Fibroblast of peridontal ligament (primary cell): Measurements from ENCODE around the gene CIDEB.

Source experiments
- DNase-seq: peaks from one replicate; pipeline ENCODE4 v3.0.0-alpha.2; 2010; ENCODE audit errors: extremely low read depth

Gene CIDEB

GRCh38 chr14:24269910-24270536 is 37.8 kb downstream of the CIDEB start:
- no peak for DNase-seq

GRCh38 chr14:24269368-24269767 is 38.4 kb downstream of the CIDEB start:
- no peak for DNase-seq

- no peak for DNase-seq
These were observed 39.6 kb downstream of the CIDEB start for GRCh38 chr14:24268225-24268624.

GRCh38 chr14:24267516-24267915 is 40.3 kb downstream of the CIDEB start:
- DNase-seq, result no peak

GRCh38 chr14:24266344-24267244 is 41.2 kb downstream of the CIDEB start:
- no peak for DNase-seq

- DNase-seq, result no peak
These were observed 43.5 kb downstream of the CIDEB start for GRCh38 chr14:24264298-24264697.

GRCh38 chr14:24263848-24264247 is 43.9 kb downstream of the CIDEB start:
- DNase-seq, result no peak

GRCh38 chr14:24262821-24263733 is 44.7 kb downstream of the CIDEB start, which contains the start of gene TGM1:
TSS of gene TGM1 (minus strand) at chr14:24263177. CDS start at chr14:24262352, 825 bp downstream.
- DNase-seq, result no peak

GRCh38 chr14:24261969-24262327 is 45.8 kb downstream of the CIDEB start:
- DNase-seq, result no peak

- no peak for DNase-seq
These were observed 46.4 kb downstream of the CIDEB start for GRCh38 chr14:24261256-24261968.

- no peak for DNase-seq
These were observed 47.0 kb downstream of the CIDEB start for GRCh38 chr14:24260780-24261157.

- DNase-seq, result no peak
These were observed 47.6 kb downstream of the CIDEB start for GRCh38 chr14:24260026-24260779.

- DNase-seq, result peak; percentile 52
These were observed 48.3 kb downstream of the CIDEB start for GRCh38 chr14:24259282-24260025.

- DNase-seq, result no peak
These were observed 49.1 kb downstream of the CIDEB start for GRCh38 chr14:24258548-24259265.

GRCh38 chr14:24258119-24258518 is 49.7 kb downstream of the CIDEB start:
- no peak for DNase-seq

GRCh38 chr14:24256960-24257359 is 50.8 kb downstream of the CIDEB start:
- no peak for DNase-seq

- no peak for DNase-seq
These were observed 51.7 kb downstream of the CIDEB start for GRCh38 chr14:24255931-24256711.

- no peak for DNase-seq
These were observed 52.3 kb downstream of the CIDEB start for GRCh38 chr14:24255438-24255837.
